Erythroblast (primary cell): ENCODE data around the gene PJA2.

Experiments used
- GATA1 ChIP-seq: IDR thresholded peaks from 2 replicates; pipeline ENCODE4 v1.6.1; 2011; ENCODE audit warnings: low read depth, mild to moderate bottlenecking, control low read depth, low read length, moderate library complexity
- POLR2A ChIP-seq: IDR thresholded peaks from 2 replicates; pipeline ENCODE4 v1.6.1; 2011; ENCODE audit warnings: mild to moderate bottlenecking, low read length

- TF ChIP-seq POLR2A (no peak), GATA1 (no peak)
Measured at GRCh38 chr5:109328626-109329025, 81.1 kb downstream of the PJA2 start.
